Measurements from ENCODE around the gene NRG2. TPM values are rescaled to one million over a fixed set of nuclear protein-coding genes. Genes with fewer than 3 reads are reported as not detected.

NRG2 gene
- total and polyA plus RNA-seq, 12 donors: 1.8 to 16.7 (median 8.4) TPM

GRCh38 chr5:139974661-139975060, 68.4 kb downstream of the NRG2 start:
- no peaks in the 10 kb centered on the region for H3K27me3 ChIP-seq
- no peaks in the 10 kb centered on the region for H3K9me3 ChIP-seq (replicated peaks in 1 of 3)
- no peak overlapping the region for H3K27ac ChIP-seq
- TF ChIP-seq CTCF (IDR thresholded peaks at IDR 0.05) (no peak), POLR2A (IDR thresholded peaks at IDR 0.05) (no peak)
- H3K4me3 ChIP-seq: no peak overlapping the region
- H3K4me1 ChIP-seq (replicated peaks in 1 of 2): peaks cover 0 to 17% of the 10 kb centered on the region in 2 donors
- 79 to 83% (median 82%) methylated on average over 6 of the region's 6 CpGs for WGBS, 4 donors
- intact Hi-C loops (cut with DNase I): no loop called here
- DNase-seq: peak in 1 of 7 donors; percentile 46
- no peaks in the 10 kb centered on the region for H3K36me3 ChIP-seq (replicated peaks in 1 of 2)

- peak in 2 of 7 donors; percentile 21 to 48 for DNase-seq
- 38 to 55% (median 48%) methylated on average over 4 of the region's 4 CpGs for WGBS, 4 donors
- no peak for TF ChIP-seq POLR2A (IDR thresholded peaks at IDR 0.05)
- no peak for TF ChIP-seq CTCF (IDR thresholded peaks at IDR 0.05)
- Histone ChIP-seq H3K4me3 (no peak overlapping the region), H3K9me3 (replicated peaks in 1 of 3) (no peaks in the 10 kb centered on the region), H3K36me3 (replicated peaks in 1 of 2) (no peaks in the 10 kb centered on the region), H3K4me1 (replicated peaks in 1 of 2) (peaks cover 0 to 25% of the 10 kb centered on the region in 2 donors), H3K27me3 (no peaks in the 10 kb centered on the region), H3K27ac (no peak overlapping the region)
- intact Hi-C loops (cut with DNase I): no loop called here
Measured at GRCh38 chr5:139971202-139971725, 71.8 kb downstream of the NRG2 start.

GRCh38 chr5:139969318-139969717, 73.8 kb downstream of the NRG2 start:
- Histone ChIP-seq H3K9me3 (replicated peaks in 1 of 3) (no peaks in the 10 kb centered on the region), H3K27me3 (no peaks in the 10 kb centered on the region), H3K27ac (no peak overlapping the region), H3K36me3 (replicated peaks in 1 of 2) (no peaks in the 10 kb centered on the region), H3K4me3 (no peak overlapping the region), H3K4me1 (replicated peaks in 1 of 2) (peaks cover 0 to 19% of the 10 kb centered on the region in 2 donors)
- WGBS, 4 donors: 45 to 55% (median 50%) methylated on average over 2 of the region's 2 CpGs
- intact Hi-C loops (cut with DNase I): loop anchor here (5.0 to 10.0 kb wide), 2 partner anchors 177 to 185 kb away; no protein-coding TSS in a partner anchor
- peak in 1 of 7 donors; percentile 34 for DNase-seq
- no peak for TF ChIP-seq POLR2A (IDR thresholded peaks at IDR 0.05)
- TF ChIP-seq CTCF (IDR thresholded peaks at IDR 0.05): no peak

- peak; percentile 79 to 96 (median 91) for DNase-seq
- intact Hi-C loops (cut with DNase I): loop anchor here (5.0 to 10.0 kb wide), 2 partner anchors 176 to 186 kb away; no protein-coding TSS in a partner anchor
- H3K4me3 ChIP-seq: no peak overlapping the region
- no peaks in the 10 kb centered on the region for H3K27me3 ChIP-seq
- H3K27ac ChIP-seq: no peak overlapping the region
- 23 to 47% (median 26%) methylated on average over 12 to 23 of the region's 23 CpGs for WGBS, 4 donors
- TF ChIP-seq POLR2A (IDR thresholded peaks at IDR 0.05) (no peak), CTCF (IDR thresholded peaks at IDR 0.05) (peak; percentile 100)
- no peaks in the 10 kb centered on the region for H3K9me3 ChIP-seq (replicated peaks in 1 of 3)
- peaks cover 0 to 19% of the 10 kb centered on the region in 2 donors for H3K4me1 ChIP-seq (replicated peaks in 1 of 2)
- no peaks in the 10 kb centered on the region for H3K36me3 ChIP-seq (replicated peaks in 1 of 2)
Measured at GRCh38 chr5:139968547-139969261, 74.4 kb downstream of the NRG2 start.

Measured in adrenal gland (tissue), 12 donors.